K562 treated with DMSO at 1 percent for 48 hours (cell line): ENCODE results near the gene TMEM272. TPM values are rescaled to one million over a fixed set of nuclear protein-coding genes. Genes with fewer than 3 reads are reported as not detected.

Experiments used
- total RNA-seq: library from RNA; unstranded; fragments of 300-600 nt; gene quantifications from 2 replicates; pipeline ENCODE4 v1.2.3, GENCODE V29; 2022; ENCODE audit warnings: low replicate concordance; ENCODE audit errors: extremely low read depth

Gene TMEM272, protein sequence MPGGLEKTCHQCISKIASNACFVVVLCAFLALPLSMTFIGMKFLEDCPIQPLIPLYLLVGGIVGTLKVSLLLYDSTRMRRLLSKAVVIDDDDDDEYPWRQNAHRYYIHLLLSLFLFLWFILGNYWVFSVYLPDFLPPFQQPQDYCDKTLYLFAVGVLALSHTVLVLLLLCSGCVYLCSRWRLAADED
- total RNA-seq, result not detected in 2 replicates

DNA sequence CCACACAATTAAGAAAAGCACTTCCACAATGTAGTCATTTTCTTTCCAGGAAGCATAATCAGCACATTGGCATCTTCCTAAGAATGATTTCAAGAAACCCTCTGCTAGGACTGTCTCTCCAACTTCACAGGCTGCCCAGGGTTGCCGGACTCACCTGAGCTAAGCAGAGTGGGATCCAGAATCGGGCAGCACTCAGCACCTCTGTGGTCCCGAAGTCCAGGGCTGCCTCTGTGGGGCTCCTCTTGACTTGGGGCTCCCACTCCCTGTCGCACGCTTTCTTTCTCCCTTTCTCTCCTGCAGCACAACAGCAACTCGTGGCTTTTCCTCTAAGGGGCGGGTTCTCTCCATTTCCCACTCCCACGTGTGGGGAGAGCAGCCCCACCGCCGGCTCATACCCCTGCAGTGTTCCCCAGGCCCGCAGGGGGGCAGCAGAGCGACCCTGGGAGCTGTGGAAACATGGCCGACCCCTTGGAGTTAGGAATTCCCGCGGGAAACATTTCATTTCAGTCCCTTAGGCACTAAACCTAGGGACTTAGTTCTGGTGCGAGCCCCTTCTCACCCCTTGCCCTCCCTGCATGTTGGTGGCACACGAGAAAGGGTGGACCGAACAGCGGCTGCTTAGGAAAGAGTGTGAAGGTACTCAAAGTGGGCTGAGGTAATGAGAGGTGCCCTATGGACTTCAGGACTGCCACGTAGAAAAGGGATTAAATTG, at the start of gene TMEM272:
TSS of gene TMEM272 (minus strand) at position 316 of the 712 bp plus-strand sequence. CDS start 6,647 bp downstream, outside the sequence.

DNA sequence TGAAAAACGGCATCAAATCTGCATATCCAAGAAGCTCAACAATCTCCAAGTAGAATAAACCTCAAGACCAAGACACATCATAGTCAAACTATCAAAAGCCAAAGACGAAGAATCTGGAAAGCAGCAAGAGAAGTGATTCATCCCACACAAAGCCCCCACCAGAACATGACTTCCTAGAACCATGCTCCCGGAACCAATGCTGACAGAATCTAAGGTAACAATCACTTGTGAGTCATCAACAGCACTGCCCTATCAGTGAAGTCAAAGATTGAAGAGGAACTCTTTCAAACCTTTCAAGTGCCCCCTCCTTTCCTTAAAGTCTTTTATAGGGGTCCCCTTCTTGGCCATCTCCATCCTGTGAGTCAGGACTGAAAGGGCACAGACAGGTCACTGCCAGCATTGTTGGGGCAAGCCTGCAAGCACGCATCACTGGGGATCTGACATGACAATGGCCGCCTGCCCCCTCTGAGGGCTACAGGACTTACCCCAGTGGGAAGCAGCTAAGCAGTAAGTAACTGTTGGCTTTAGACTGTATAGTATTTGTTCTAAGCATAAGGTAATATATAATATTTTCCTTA, 16.8 kb upstream of the TMEM272 start, which contains the start of gene CCDC70:
TSS of gene CCDC70 (plus strand) at position 247 of the 578 bp plus-strand sequence. CDS start 3,443 bp downstream, outside the sequence.

GRCh38 chr13:51803422-51804294, 41.3 kb downstream of the TMEM272 start, which contains the start of gene DHRS12:
Gene DHRS12, minus strand, starts transcription at chr13:51804163. Its CDS starts 4,504 bp downstream, at chr13:51799659.

Other genes starting within 250 kb of the TMEM272 start
- not detected in 2 replicates for gene DHRS12, start 41.0 kb downstream of the TMEM272 start, total RNA-seq
- gene CCDC70, start 16.8 kb upstream of the TMEM272 start, total RNA-seq, result not detected in 2 replicates
- not detected in 2 replicates for gene ATP7B, start 166.3 kb upstream of the TMEM272 start, total RNA-seq
- gene ALG11, start 167.2 kb upstream of the TMEM272 start, total RNA-seq, result not detected in 2 replicates
- not detected in 2 replicates for gene UTP14C, start 179.5 kb upstream of the TMEM272 start, total RNA-seq